Tibial artery (tissue), 4 donors: Measurements from ENCODE around the gene INPP4B.

Experiments
- DNase-seq, 2 donors: peaks; one replicate each; pipeline ENCODE4 v3.0.0-alpha.2; 2019
- H3K27ac ChIP-seq, 2 donors: fragments of 200-600 bp; sonication (generic) in 1 of 2; 1 replicate in 1 of 2; 2 replicates in 1 of 2; pipeline ENCODE4 v1.5.1; 2018 to 2019; ENCODE audit warnings: mild to moderate bottlenecking in 1 of 2
- H3K27me3 ChIP-seq, 2 donors: fragments of 200-600 bp; sonication (generic) in 1 of 2; one replicate each; pipeline versions ENCODE4 v1.5.1 to v1.6.0; 2016 to 2019
- H3K36me3 ChIP-seq, 3 donors: fragments of 200-600 bp; sonication (generic) in 2 of 3; one replicate each; pipeline ENCODE4 v1.5.1; 2016 to 2019; ENCODE audit warnings: mild to moderate bottlenecking in 2 of 3
- H3K4me1 ChIP-seq, 4 donors: fragments of 200-600 bp; sonication (generic) in 2 of 4; 1 replicate in 3 of 4; 2 replicates in 1 of 4; pipeline ENCODE4 v1.5.1; 2016 to 2019
- H3K4me3 ChIP-seq, 2 donors: fragments of 200-600 bp; sonication (generic) in 1 of 2; 1 replicate in 1 of 2; 2 replicates in 1 of 2; pipeline ENCODE4 v1.5.1; 2018 to 2019; ENCODE audit warnings: mild to moderate bottlenecking in 2 of 2
- H3K9me3 ChIP-seq, 3 donors: fragments of 200-600 bp; sonication (generic) in 1 of 3; one replicate each; pipeline ENCODE4 v1.5.1; 2016 to 2019
- CTCF ChIP-seq, 2 experiments: fragments of 200-600 bp in 1 of 2; fragments of 450-650 bp in 1 of 2; IDR thresholded peaks; one replicate each; pipeline ENCODE4 v1.5.1; 2017 to 2019; ENCODE audit warnings: antibody characterized with exemption in 2 of 2, mild to moderate bottlenecking in 1 of 2, moderate library complexity in 1 of 2
- intact Hi-C: fragments of 100-400 bp; cut with DNase I; formaldehyde crosslinking; loops from one replicate; pipeline ENCODE4 v1.15.0; 2023; ENCODE audit warnings: low total_unique reads

The INPP4B gene

GRCh38 chr4:142551517-142552305, 294.4 kb downstream of the INPP4B start:
- Histone ChIP-seq H3K27me3 (no peaks in the 10 kb centered on the region), H3K36me3 (no peaks in the 10 kb centered on the region), H3K4me1 (peaks cover 0 to 6% (median 0%) of the 10 kb centered on the region in 4 donors), H3K4me3 (no peak overlapping the region), H3K9me3 (no peaks in the 10 kb centered on the region), H3K27ac (no peak overlapping the region)
- no peak for DNase-seq
- TF ChIP-seq CTCF (IDR thresholded peaks at IDR 0.05) = no peak
- intact Hi-C loops = no loop called here

- no peak overlapping the region for H3K4me3 ChIP-seq
- intact Hi-C loops = no loop called here
- H3K27ac ChIP-seq = no peak overlapping the region
- no peaks in the 10 kb centered on the region for H3K27me3 ChIP-seq
- no peaks in the 10 kb centered on the region for H3K36me3 ChIP-seq
- peaks cover 0 to 6% (median 0%) of the 10 kb centered on the region in 4 donors for H3K4me1 ChIP-seq
- H3K9me3 ChIP-seq = no peaks in the 10 kb centered on the region
- DNase-seq = no peak
- TF ChIP-seq CTCF (IDR thresholded peaks at IDR 0.05) = no peak
These were observed 295.1 kb downstream of the INPP4B start for GRCh38 chr4:142550965-142551364.

GRCh38 chr4:142549726-142550463, 296.2 kb downstream of the INPP4B start:
- Histone ChIP-seq H3K9me3 (no peaks in the 10 kb centered on the region), H3K4me1 (peaks cover 0 to 6% (median 0%) of the 10 kb centered on the region in 4 donors), H3K36me3 (no peaks in the 10 kb centered on the region), H3K27ac (no peak overlapping the region), H3K27me3 (no peaks in the 10 kb centered on the region), H3K4me3 (no peak overlapping the region)
- no peak for TF ChIP-seq CTCF (IDR thresholded peaks at IDR 0.05)
- no peak for DNase-seq
- intact Hi-C loops = no loop called here

GRCh38 chr4:142549248-142549647, 296.9 kb downstream of the INPP4B start:
- no peak for DNase-seq
- Histone ChIP-seq H3K27me3 (no peaks in the 10 kb centered on the region), H3K27ac (no peak overlapping the region), H3K36me3 (no peaks in the 10 kb centered on the region), H3K4me1 (peaks cover 0 to 6% (median 0%) of the 10 kb centered on the region in 4 donors), H3K9me3 (no peaks in the 10 kb centered on the region), H3K4me3 (no peak overlapping the region)
- TF ChIP-seq CTCF (IDR thresholded peaks at IDR 0.05) = no peak
- intact Hi-C loops = no loop called here

GRCh38 chr4:142548491-142548890, 297.6 kb downstream of the INPP4B start:
- Histone ChIP-seq H3K27me3 (no peaks in the 10 kb centered on the region), H3K27ac (no peak overlapping the region), H3K36me3 (no peaks in the 10 kb centered on the region), H3K4me3 (no peak overlapping the region), H3K9me3 (no peaks in the 10 kb centered on the region), H3K4me1 (peaks cover 0 to 6% (median 0%) of the 10 kb centered on the region in 4 donors)
- TF ChIP-seq CTCF (IDR thresholded peaks at IDR 0.05) = no peak
- intact Hi-C loops = no loop called here
- DNase-seq = no peak
